Heart left ventricle (tissue), 16 donors: ENCODE results near the gene POMGNT2. TPM values are rescaled to one million over a fixed set of nuclear protein-coding genes. Genes with fewer than 3 reads are reported as not detected.

Source experiments
- ATAC-seq, 4 donors: fragments of 200-7000 bp; cut with Tn5 transposase; one replicate each; pipeline ENCODE4 v1.9.1; 2020 to 2022; ENCODE audit warnings: moderate library complexity in 4 of 4, mild to moderate bottlenecking in 3 of 4, moderate number of reproducible peaks in 1 of 4
- DNase-seq, 5 donors: peaks; one replicate each; pipeline ENCODE4 v3.0.0-alpha.2; 2020
- H3K27ac ChIP-seq, 12 donors: fragments of 200-600 bp; sonication (generic) in 4 of 12; one replicate each; pipeline versions ENCODE4 v1.5.0 to v1.8.0; 2016 to 2022; ENCODE audit warnings: mild to moderate bottlenecking in 2 of 12
- H3K27me3 ChIP-seq, 9 donors: fragments of 200-600 bp; sonication (generic) in 2 of 9; one replicate each; pipeline versions ENCODE4 v1.5.1 to v1.8.0; 2016 to 2022; ENCODE audit warnings: mild to moderate bottlenecking in 3 of 9
- H3K36me3 ChIP-seq, 9 donors: fragments of 200-600 bp; sonication (generic) in 2 of 9; one replicate each; pipeline versions ENCODE4 v1.5.0 to v1.8.0; 2018 to 2022; ENCODE audit warnings: mild to moderate bottlenecking in 2 of 9
- H3K4me1 ChIP-seq, 12 donors: fragments of 200-600 bp; sonication (generic) in 4 of 12; one replicate each; pipeline versions ENCODE4 v1.5.0 to v1.8.0; 2016 to 2022; ENCODE audit warnings: mild to moderate bottlenecking in 3 of 12
- H3K4me3 ChIP-seq, 12 donors: fragments of 200-600 bp; sonication (generic) in 4 of 12; one replicate each; pipeline versions ENCODE4 v1.5.0 to v1.8.0; 2017 to 2022; ENCODE audit warnings: mild to moderate bottlenecking in 9 of 12, moderate library complexity in 4 of 12
- H3K9me3 ChIP-seq, 12 donors: fragments of 200-600 bp; sonication (generic) in 4 of 12; one replicate each; pipeline versions ENCODE4 v1.5.0 to v1.8.0; 2016 to 2022; ENCODE audit warnings: mild to moderate bottlenecking in 1 of 12
- POLR2A ChIP-seq, 2 donors: fragments of 450-650 bp; IDR thresholded peaks; one replicate each; pipeline ENCODE4 v1.6.1; 2017; ENCODE audit warnings: antibody characterized with exemption in 2 of 2, mild to moderate bottlenecking in 2 of 2, moderate library complexity in 2 of 2
- WGBS, 4 donors: extraction: QIAGEN DNeasy Blood & Tissue Kit in 2 of 4; methylation state at CpG; one replicate each; pipeline versions ENCODE4 v1.1.5 to v1.1.7; 2013 to 2018; 5-methylcytosine and 5-hydroxymethylcytosine counted together
- intact Hi-C, 10 donors: fragments of 100-400 bp; cut with DNase I; formaldehyde crosslinking; loops; one replicate each; pipeline versions ENCODE4 v1.11.1 to v1.14.2; 2022
- polyA plus RNA-seq, 2 donors: library from polyadenylated mRNA; stranded (reverse); fragments of 200-250 nt; gene quantifications; one replicate each; pipeline ENCODE4 v1.2.3, GENCODE V29; 2013
- total RNA-seq, 9 donors: library from RNA; depleted of rRNA in 2 of 9; stranded (reverse); fragments of >200 nt in 2 of 9; fragmentation: NEBNext Ultra II Directional in 3 of 9; extraction: Animal tissue kit (Norgen Biotek cat#: 25700) in 3 of 9; gene quantifications; one replicate each; pipeline versions ENCODE4 v1.1.0 to v1.2.4, GENCODE V29; 2016 to 2023
- TF ChIP-seq, protein P1 (sequence below), 12 donors: fragments of 200-600 bp; sonication (generic) in 4 of 12; IDR thresholded peaks; one replicate each; pipeline versions ENCODE4 v1.5.0 to v1.8.0; 2018 to 2022; ENCODE audit warnings: antibody characterized with exemption in 12 of 12, mild to moderate bottlenecking in 5 of 12
- donor health status: ischemic (EF 13 %, LVEDD 7.1; RV severe dilation, severe dysfunction).
- donor health status: healthy with polysubstance abuse.
- donor health status: DM: no; HTN: yes; CAD: no.
- donor health status: DM: no; HTN: no; CAD: no.
- donor health status: ischemic (EF 25% LVEDD 6.9; RV normal size, moderate dysfunction).
- donor health status: ischemic (EF 25% LVEDD 5.7; RV mildly dilated, moderate dysfunction).
- donor health status: healthy.
- donor health status: DM: yes; HTN: yes; CAD: no.
- donor health status: ischemic (EF 35%, LVEDD 5.7; RV mildly dilated, moderate dysfunction).
- donor health status: nonischemic (EF 11% LVEDD 7.7; RV severe dilation, severe dysfunction).
- donor health status: DM: yes; HTN: yes; CAD: no.
- donor health status: PGD.
- donor health status: ischemic (EF 29% LVEDD 5.4; RV normal size, mild dysfunction).
- donor health status: nonischemic (EF 23%, LVEDD 6.1; RV moderate dilation, normal function).

POMGNT2 gene
- total and polyA plus RNA-seq, 11 donors, result 9.1 to 36.0 (median 18.5) TPM

- Histone ChIP-seq H3K27ac (no peak overlapping the region), H3K36me3 (no peaks in the 10 kb centered on the region), H3K9me3 (no peaks in the 10 kb centered on the region), H3K27me3 (no peaks in the 10 kb centered on the region), H3K4me1 (peaks cover 0 to 16% (median 0%) of the 10 kb centered on the region in 12 donors), H3K4me3 (no peak overlapping the region)
- 75 to 82% (median 78%) methylated on average over 3 of the region's 3 CpGs for WGBS, 4 donors
- no peak for TF ChIP-seq POLR2A (IDR thresholded peaks at IDR 0.05)
- TF ChIP-seq, protein P1, sequence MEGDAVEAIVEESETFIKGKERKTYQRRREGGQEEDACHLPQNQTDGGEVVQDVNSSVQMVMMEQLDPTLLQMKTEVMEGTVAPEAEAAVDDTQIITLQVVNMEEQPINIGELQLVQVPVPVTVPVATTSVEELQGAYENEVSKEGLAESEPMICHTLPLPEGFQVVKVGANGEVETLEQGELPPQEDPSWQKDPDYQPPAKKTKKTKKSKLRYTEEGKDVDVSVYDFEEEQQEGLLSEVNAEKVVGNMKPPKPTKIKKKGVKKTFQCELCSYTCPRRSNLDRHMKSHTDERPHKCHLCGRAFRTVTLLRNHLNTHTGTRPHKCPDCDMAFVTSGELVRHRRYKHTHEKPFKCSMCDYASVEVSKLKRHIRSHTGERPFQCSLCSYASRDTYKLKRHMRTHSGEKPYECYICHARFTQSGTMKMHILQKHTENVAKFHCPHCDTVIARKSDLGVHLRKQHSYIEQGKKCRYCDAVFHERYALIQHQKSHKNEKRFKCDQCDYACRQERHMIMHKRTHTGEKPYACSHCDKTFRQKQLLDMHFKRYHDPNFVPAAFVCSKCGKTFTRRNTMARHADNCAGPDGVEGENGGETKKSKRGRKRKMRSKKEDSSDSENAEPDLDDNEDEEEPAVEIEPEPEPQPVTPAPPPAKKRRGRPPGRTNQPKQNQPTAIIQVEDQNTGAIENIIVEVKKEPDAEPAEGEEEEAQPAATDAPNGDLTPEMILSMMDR (IDR thresholded peaks at IDR 0.05), result no peak
- intact Hi-C loops, result no loop called here
- DNase-seq, result no peak
- no peak for ATAC-seq
These were observed 9.1 kb downstream of the POMGNT2 start for GRCh38 chr3:43096761-43097160.

DNA sequence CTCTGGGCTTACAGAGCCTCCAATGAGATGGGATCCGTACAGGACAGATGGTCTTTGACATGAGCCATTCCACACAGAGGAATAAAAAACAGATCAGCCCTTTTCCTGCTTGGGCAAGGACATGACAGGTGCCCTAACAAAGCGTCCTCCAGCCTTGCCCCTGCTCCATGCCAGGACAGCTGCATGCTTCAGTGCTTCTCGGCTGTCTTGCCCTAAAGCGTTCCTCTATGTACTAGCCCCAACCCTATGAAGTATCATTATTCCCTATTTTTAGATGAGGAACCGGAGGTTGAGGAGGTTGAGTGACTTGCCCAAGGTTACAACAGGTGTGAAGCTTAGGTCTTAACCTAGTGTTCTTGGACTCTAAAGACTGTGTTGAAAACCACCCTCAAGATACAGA lies 10.5 kb downstream of the POMGNT2 start:
- DNase-seq (no peak), ATAC-seq (no peak)
- no peaks in the 10 kb centered on the region for H3K27me3 ChIP-seq
- no peaks in the 10 kb centered on the region for H3K36me3 ChIP-seq
- H3K9me3 ChIP-seq, result no peaks in the 10 kb centered on the region
- no peak overlapping the region for H3K27ac ChIP-seq
- TF ChIP-seq, protein P1 (IDR thresholded peaks at IDR 0.05), result no peak
- TF ChIP-seq POLR2A (IDR thresholded peaks at IDR 0.05), result no peak
- WGBS, 4 donors, result 96 to 98% (median 97%) methylated on average over 4 to 5 of the region's 5 CpGs
- H3K4me3 ChIP-seq, result no peak overlapping the region
- intact Hi-C loops, result no loop called here
- peaks cover 0 to 16% (median 3%) of the 10 kb centered on the region in 12 donors for H3K4me1 ChIP-seq

DNA sequence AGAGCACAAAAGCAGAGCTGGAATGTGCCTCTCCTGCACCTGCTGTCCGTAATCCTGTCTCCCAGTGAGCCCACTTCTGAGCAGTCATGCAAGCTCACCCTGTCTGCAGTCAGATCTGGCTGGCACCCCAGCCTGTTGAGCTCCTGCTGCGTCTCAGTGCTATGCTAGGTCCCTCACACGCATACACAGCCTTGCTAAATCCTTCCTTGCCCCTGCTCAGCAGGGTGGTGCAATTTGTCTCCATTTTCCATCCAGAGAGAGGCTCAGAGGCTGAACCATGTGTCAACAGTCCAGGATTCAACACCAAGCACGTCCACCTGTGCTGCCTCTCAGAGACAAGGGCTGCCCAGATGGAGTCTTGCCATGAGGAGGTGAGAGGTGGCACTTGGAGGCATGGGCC lies 11.0 kb downstream of the POMGNT2 start:
- no peak overlapping the region for H3K4me3 ChIP-seq
- H3K4me1 ChIP-seq, result peaks cover 0 to 16% (median 3%) of the 10 kb centered on the region in 12 donors
- WGBS, 4 donors, result 85 to 94% (median 89%) methylated on average over 4 of the region's 4 CpGs
- no peaks in the 10 kb centered on the region for H3K9me3 ChIP-seq
- no peaks in the 10 kb centered on the region for H3K27me3 ChIP-seq
- H3K27ac ChIP-seq, result no peak overlapping the region
- ATAC-seq (no peak), DNase-seq (no peak)
- intact Hi-C loops, result no loop called here
- TF ChIP-seq POLR2A (IDR thresholded peaks at IDR 0.05), result no peak
- TF ChIP-seq, protein P1 (IDR thresholded peaks at IDR 0.05), result no peak
- H3K36me3 ChIP-seq, result no peaks in the 10 kb centered on the region

- Histone ChIP-seq H3K9me3 (no peaks in the 10 kb centered on the region), H3K4me1 (peaks cover 0 to 16% (median 3%) of the 10 kb centered on the region in 12 donors), H3K27ac (no peak overlapping the region), H3K36me3 (no peaks in the 10 kb centered on the region), H3K4me3 (no peak overlapping the region), H3K27me3 (no peaks in the 10 kb centered on the region)
- intact Hi-C loops, result no loop called here
- DNase-seq (no peak), ATAC-seq (no peak)
- WGBS, 4 donors, result 91 to 100% (median 94%) methylated on average over 2 of the region's 2 CpGs
- no peak for TF ChIP-seq POLR2A (IDR thresholded peaks at IDR 0.05)
- TF ChIP-seq, protein P1 (IDR thresholded peaks at IDR 0.05), result no peak
These were observed 11.5 kb downstream of the POMGNT2 start for GRCh38 chr3:43094381-43094780.
